RPMI8226 (cell line): ENCODE results near the gene CDC42BPA.
"Not testable (repeated sequence)": the region's sequence is repeated elsewhere in the genome, so short reads cannot be mapped to it uniquely, and the experiment has no call there.

Experiments
- DNase-seq: peaks from one replicate; pipeline ENCODE4 v3.0.0-alpha.2; 2015

The CDC42BPA gene

DNA sequence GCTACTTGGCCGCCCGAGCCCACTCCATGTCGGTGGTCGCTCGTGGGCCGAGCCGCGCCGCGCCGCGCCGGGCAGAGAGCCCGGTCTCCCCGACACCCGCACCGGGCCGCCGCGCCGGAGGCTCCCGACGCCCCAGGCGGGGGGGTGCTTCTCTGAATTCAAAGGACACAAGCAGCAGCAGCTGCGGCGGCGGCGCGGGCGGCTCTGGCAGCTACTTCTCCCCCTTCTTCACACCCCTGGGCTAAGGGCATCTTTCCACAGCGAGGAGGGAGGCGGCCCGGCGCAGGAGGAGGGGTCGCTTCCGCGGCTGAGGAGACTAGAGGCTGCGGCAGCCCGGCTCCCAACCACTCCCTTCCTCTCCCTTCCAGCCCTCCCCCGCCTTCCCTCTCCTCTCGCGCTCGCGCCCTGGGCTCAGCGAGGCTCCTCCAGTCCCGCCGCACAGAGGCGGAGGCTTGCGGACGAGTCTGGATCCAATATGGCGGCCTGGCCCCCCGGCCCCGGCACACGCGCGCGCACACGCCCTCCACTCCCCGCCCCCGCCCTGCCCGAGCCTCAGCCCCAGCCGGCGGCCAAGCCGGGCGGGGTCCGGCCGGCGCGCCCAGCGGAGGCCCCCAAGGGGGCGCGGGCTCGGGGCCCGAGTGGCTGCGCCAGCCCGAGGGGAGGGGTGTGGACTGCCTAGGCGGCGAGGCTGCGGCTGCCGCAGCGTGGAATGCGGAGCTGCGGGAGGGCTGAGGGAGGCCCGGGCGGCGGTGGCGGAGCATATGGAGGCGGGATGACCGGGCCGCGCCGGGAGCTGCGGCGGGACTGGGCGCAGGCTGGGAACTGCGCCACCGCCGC, at the start of gene CDC42BPA:
Gene CDC42BPA, minus strand, starts transcription at position 477 of the 837 bp plus-strand sequence. CDS start 1,310 bp downstream, outside the sequence.
- no peak for DNase-seq

DNA sequence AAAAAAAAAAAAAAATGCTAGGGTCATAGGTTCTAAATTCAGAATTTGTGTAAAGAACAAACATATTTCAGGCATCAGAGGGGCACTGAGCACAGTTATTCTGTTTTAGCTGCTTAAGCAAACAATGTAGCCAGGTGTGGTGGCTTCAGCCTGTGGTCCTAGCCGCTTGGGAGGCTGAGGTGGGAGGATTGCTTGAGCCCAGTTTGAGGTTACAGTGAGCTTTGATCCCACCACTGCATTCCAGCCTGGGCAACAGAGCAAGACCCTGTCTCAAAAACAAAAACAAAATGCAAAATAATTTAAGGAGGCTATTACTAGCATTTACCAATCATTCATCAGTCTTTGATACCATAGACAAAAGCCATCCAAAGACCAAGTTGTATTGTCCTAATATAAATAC, 49.7 kb upstream of the CDC42BPA start:
- no peak for DNase-seq

DNA sequence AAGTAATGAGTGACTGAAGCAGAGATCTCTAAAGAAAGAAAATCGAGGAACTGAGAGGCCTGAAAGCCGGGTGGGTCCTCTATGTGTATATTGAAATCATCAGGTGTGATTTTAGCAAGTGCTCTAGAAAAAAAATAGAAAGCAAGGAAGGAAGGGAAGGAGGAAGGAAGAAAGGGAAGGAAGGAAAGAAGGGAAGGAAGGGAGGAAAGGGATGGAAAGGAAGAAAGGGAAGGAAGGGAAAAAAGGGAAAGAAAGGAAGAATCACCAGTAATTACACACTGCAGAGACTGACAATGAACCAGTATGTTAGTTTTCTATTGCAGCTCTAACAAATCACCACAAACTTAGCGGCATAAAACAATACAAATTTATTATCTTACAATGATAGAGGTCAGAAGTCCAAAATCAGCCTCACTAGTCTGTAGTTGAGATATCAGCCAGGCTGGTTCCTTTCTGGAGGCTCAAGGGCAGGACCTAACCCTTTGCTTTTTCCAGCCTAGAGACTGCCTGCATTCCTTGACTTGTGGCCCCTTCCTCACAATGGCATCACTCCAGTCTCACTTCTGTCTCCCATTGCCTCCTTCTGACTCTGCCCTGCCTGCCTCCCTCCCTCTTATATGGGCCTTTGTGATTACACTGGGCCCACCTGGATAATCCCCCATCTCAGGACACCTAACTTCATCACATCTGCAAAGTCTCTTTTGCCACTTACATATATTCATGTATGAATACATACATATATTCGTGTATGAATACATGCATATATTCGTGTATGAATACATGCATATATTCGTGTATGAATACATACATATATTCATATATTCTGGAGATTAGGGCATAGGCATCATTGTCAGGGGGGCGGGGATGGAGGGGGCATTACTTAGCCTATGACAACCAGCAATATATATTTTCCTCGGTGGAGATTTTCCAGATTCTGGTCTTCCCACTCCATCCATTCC, 47.5 kb upstream of the CDC42BPA start:
- no peak for DNase-seq

DNA sequence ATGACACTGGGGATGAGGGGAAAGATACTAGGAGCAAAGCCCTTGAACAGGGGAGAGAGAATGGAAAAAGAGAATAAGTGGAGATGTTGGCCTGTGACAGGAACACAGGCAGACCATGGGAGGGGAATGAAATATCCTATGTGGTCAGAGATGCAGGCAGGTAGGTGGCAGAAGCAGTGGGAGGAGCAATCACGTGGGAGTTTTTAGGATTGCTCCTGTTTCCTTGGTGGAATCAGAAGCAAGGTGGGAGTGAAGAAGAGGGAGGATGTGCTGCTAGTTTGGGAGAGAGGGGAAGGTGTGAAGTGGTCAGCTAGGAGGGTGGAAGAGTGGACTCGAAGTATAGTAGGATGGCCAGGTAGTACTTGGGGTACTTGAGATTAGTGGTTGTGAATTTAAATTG, 46.4 kb upstream of the CDC42BPA start:
- no peak for DNase-seq

DNA sequence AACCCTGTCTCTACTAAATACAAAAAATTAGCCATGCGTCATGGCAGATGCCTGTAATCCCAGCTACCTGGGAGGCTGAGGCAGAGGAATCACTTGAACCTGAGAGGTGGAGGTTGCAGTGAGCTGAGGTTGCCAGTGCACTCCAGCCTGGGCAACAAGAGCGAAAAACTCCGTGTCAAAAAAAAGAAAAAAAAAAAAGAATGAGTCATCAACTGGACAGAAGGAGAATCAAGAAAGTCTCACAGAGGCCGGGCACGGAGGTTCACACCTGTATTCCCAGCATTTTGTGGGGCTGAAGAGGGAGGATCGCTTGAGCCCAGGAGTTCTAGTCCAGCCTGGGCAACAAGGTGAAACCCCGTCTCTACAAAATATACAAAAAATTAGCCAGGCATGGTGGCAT, 45.5 kb upstream of the CDC42BPA start:
- no peak for DNase-seq

- no peak for DNase-seq
Measured at GRCh38 chr1:227362039-227362438, 43.7 kb upstream of the CDC42BPA start.

GRCh38 chr1:227357927-227358302, 39.6 kb upstream of the CDC42BPA start:
- no peak for DNase-seq

GRCh38 chr1:227357171-227357926, 39.1 kb upstream of the CDC42BPA start:
- DNase-seq: no peak

GRCh38 chr1:227356620-227357146, 38.4 kb upstream of the CDC42BPA start:
- no peak for DNase-seq

- DNase-seq: no peak
Measured at GRCh38 chr1:227355542-227356245, 37.4 kb upstream of the CDC42BPA start.

- DNase-seq: no peak
Measured at GRCh38 chr1:227353186-227353585, 34.9 kb upstream of the CDC42BPA start.

- not testable (repeated sequence) for DNase-seq
Measured at GRCh38 chr1:227352164-227352563, 33.9 kb upstream of the CDC42BPA start.

DNA sequence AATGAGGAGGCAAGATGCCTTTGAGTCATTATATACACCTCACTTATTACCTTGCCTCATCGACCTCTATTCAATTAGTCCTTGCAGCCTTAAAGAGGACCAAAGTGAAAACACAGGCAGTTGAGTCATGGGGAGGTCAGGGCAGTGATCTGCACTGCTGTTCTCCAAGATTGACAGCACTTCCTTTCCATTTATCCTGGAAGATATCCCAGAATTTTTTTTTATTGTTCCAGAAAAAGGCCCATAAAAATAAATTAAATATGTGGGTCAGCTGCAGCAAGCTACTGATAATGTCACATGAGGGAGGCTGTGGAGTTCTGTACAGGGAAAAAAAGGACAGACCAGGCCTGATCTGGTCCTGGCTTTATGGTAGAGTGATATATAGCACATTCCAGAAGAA, 33.2 kb upstream of the CDC42BPA start:
- DNase-seq: no peak

- no peak for DNase-seq
Measured at GRCh38 chr1:227349967-227350366, 31.7 kb upstream of the CDC42BPA start.

GRCh38 chr1:227343727-227344551, 25.6 kb upstream of the CDC42BPA start:
- DNase-seq: no peak

DNA sequence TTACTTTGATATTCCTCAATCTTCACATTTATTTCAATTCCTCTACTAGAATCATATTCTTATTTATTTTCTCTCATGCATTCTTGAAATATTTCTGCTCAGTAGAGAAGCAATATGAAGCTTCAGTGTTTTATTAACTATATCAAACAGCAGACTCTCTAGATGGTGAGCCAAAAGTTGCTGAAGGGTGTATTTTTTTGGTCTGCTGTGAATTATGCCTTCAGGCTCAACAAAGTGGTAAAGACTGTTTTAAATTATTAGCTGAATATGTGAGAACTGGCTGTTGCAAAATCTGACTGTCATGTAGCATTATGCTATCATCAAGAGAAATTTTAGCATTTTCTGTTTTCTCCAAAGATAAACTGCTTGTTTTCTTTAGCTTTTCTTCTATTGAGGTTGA, 24.9 kb upstream of the CDC42BPA start:
- DNase-seq: no peak

DNA sequence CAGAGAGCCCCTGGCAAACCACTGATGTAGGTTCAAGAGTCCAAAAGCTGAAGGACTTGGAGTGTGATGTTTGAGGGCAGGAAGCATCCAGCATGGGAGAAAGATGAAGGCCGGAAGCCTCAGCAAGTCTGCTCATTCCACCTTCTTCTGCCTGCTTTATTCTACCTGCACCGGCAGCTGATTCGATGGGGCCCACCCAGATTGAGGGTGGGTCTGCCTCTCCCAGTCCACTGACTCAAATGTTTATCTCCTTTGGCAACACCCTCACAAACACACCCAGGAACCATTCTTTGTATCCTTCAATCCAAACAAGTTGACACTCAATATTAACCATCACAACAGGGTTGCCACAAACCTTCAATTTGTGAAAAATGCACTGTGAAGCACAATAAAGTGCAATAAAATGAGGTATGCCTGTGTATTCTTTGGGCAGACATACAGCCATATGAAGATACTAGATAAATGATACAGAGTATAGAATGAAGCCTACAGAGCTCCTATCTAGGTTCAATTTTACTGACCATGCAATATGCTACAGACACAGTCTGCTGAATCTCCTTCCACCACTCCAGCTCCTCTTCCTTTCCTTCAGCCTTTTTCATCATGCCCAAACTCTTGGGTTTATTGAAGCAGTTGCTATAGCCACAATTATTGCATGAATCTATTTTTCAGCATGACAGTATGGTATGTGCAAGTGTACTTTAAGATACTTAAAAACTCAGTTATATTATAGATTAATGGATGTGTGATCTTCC, 24.0 kb upstream of the CDC42BPA start:
- no peak for DNase-seq

DNA sequence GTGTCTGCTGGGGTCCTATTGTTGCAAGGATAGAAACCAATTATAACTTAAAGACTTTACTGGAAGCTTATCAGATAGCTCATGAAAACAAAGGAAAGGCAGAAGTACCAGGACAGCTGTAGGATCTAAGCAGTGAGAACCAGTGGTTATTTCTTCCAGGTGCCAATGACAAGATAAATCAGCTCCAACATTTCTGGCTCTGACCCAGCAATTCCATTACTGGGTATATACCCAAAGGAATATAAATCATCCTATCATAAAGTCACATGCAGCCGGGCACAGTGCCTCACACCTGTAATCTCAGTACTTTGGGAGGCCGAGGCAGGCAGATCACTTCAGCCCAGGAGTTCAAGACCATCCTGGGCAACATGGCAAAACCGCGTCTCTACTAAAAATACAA, 17.8 kb upstream of the CDC42BPA start:
- not testable (repeated sequence) for DNase-seq

DNA sequence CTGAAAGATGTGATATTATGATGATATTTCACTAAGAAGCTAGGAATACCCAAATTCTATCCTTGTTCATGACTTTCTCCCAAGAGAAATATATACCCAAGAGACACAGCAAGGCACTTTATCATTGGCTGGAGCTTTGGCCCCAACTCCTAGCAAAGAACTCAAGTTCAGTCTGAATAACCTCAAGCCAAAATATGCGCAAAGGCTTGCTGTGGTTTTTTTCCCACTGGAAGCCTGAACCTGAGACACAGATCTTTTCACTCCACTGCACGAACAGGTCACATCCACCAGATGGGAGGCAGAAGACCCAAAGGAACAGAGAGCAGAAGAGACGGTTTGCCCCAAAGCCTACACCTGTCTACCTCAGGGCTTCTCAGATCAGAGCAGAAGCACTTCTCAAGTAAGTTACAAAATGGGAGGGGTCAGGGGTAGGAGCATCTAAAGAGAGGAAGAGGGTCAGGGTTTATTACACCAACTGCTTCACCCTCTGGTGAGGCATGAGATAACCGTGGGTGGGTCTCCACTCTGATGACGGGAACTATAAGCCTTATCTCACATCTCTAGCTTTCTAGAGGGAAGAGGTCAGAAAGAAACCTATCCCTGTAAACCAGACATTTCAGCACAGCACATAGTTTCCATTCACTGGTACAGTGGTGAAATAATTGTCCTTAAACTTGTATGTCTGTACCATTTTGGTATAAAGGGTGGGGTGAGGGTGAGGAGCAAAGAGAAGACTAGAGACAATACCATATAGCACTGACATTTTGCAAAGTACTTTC, 17.1 kb upstream of the CDC42BPA start:
- DNase-seq: no peak

- no peak for DNase-seq
Measured at GRCh38 chr1:227333423-227333822, 15.1 kb upstream of the CDC42BPA start.
